UCSD-AML1 (cell line): ENCODE data around the gene COMT.
"Not testable (repeated sequence)": the region's sequence is repeated elsewhere in the genome, so short reads cannot be mapped to it uniquely, and the experiment has no call there.

ENCODE experiments used
- DNase-seq: peaks from one replicate; lab custom pipeline; 2025; ENCODE audit not compliant: unreplicated experiment; lab: John Stamatoyannopoulos, UW

Gene COMT

DNA sequence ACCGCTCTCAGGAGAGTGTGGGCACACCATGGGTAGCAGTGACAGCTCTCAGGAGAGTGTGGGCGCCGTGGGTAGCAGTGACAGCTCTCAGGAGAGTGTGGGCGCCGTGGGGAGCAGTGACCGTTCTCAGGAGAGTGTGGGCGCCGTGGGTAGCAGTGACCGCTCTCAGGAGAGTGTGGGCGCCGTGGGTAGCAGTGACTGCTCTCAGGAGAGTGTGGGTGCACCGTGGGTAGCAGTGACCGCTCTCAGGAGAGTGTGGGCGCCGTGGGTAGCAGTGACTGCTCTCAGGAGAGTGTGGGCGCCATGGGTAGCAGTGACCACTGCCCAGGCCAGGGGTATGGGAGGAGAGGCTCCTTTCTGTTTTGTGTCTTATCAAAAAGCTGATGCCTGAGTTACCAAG lies 33.7 kb upstream of the COMT start:
- not testable (repeated sequence) for DNase-seq

GRCh38 chr22:19909350-19910179 lies 32.0 kb upstream of the COMT start:
- peak; percentile 71 for DNase-seq

- DNase-seq = no peak
Measured at GRCh38 chr22:19910180-19910744, 31.3 kb upstream of the COMT start.

GRCh38 chr22:19911540-19912270 lies 29.9 kb upstream of the COMT start:
- DNase-seq = no peak

DNA sequence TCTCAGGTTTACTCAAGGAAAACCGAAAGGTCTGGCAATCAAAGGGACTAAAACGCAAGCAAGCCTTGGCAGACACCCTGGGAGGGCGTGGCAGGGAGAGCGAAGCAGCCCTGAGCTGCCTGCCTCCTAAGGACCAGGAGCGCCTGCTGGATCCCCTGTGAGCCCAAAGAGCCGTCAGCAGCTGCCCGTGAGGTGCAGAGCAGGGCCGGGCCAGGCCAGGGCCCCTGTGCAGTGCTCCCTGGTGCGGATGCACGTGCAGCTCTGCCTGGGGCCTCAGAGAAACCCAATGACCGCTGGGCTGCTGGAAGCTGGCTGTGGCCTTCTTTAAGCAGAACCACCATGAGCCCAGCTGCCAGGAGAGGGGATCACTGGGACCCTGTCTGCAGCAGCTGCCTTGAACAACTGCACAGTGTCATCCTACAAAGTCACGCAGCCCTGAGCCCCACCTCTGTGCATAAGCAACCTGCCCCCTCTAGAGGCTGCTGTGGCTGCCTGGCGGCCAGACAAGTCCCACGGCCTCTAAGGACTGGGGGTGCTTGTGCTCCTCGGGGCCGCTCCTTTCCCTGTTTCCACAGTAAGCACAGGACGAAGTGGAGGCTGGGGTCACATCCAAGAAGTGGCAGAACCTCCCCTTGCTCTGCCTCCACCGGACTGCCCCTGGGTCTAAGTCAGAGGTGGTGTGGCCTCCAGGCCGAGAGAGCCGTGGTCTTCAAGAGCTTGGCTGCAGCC lies 29.1 kb upstream of the COMT start:
- DNase-seq = no peak

DNA sequence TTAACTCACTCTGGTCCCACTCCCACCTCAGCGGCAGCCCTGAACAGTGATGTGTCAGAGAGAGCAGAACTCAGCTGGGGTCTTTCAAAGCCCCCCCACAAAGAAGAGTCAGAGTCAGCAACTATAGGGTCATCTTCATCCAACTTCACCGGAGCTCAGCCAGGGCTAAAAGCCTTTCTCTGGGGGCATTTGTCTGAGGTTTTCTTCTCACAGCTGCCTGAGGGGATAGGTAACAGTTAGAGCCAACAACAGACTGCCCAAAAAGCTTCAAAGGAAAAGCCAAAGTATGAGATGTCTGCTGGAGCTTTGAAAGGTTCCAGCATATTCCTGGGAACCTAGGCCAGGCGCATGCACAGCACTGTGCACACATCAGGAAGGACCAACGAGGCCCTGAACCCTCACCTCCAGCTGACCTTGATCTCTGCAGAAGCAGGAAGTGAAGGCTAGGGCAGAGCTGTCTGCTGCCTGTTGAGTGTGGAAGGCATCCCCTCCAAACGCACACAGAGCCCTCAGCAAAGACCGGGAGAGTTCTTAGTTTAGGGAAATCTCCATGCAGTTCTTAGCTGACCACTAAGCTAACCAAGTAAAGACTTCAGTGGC lies 28.1 kb upstream of the COMT start:
- DNase-seq = no peak

- no peak for DNase-seq
Measured at GRCh38 chr22:19914201-19914943, 27.2 kb upstream of the COMT start.

- DNase-seq = no peak
Measured at GRCh38 chr22:19915287-19915954, 26.2 kb upstream of the COMT start.

DNA sequence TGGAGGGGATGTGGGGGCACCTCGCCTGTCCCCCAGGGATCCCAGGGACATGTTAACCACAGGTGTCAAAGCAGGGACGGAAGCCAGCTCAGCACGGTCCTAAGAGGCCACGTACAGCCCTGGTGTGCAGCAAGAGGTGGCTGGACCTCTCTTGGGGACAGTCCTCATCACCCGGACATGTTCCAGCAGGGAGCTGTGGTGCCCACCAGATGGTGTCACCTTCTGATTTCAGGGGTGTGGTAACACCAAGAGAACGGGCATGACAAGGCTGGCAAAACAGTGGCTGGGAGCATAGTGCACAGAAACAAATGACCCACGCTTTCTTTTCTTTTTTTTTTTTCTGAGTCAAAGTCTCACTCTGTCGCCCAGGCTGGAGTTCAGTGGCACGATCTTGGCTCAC lies 25.6 kb upstream of the COMT start:
- no peak for DNase-seq

DNA sequence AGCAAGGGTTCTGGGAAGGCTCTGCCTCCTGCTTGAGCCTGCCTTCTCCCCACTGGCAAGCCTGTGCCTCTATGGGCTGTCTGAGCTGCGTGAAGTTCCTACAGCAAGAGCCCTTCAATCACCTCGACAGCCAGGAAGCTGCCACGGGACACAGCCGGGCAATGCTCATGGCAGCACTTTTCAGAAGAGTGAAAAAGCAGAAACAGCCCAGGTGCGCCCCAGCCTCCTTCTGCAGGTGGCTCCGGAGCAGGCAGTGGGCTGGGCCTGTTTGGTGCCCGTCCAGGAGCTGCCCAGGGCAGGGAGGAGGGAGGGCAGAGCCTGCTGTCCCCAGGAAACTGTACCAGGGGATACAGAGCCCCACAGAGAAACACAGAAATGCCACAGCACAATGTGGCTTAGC lies 24.6 kb upstream of the COMT start:
- DNase-seq = no peak

DNA sequence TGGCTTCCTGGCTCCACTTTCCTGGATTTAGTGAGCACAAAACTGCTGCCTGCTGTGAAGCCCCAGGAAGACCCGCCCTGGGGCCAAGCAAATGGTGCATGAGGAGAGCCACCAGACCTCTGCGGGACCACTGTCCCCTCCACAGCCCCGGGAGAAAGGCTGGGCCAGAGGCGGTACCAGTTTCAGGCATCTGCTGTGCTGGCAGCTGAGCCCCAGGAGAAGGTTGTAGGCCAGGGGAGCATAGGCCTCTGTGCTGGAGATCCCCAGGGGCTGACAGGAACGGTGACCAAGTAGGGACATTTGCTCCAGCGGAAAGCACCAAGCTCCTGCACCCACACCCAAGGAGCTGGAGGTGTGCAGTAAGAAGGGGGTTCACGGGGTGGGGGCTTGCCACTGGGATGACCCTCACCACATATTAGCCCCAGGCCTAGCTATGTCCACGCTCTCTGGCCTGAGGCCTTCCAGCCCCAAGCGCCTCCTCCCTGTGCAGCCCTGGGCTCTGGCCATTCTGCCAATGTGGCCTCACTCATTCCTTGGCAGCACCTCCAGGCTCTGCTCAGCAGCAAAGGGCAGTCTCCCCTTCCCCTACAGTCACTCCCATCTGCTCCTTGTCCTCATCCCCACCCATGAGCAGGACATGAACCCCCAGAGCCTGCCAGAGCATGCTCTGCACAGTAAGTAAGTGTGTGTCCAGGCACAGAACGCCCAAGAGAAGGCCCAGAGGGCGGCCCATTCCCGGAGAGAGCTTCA lies 24.0 kb upstream of the COMT start:
- no peak for DNase-seq

- DNase-seq = no peak
Measured at GRCh38 chr22:19918332-19919106, 23.1 kb upstream of the COMT start.

DNA sequence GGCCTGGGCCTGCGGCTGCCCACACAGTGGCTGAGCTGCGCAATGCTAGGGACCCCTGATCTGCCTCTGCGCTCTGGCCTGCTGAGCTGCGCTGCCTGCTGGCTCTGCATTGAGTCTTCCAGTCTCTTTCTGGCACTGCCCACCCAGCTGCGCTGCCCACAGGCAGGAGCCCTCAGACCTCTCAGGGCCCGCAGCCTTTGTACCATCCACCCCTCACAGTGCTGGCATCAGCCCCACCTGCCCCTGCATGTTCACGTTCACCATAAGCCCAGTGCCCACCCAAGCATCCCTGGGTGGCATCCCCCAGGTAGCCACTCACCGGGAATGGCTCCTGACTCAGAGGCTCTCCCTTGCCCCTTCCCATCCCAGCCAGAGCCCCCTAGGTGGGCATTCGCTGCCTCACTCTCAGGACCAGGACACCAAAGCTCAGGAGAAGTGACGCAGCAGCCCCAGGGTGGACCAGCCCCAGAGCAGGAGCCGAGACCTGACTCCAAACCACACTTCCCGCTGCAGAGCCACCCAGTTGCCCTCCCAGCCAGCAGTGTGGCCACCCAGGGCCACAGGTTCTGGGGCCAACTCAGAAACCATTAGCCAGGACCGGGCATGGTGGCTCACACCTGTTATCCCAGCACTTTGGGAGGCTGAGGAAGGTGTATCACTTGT lies 21.7 kb upstream of the COMT start:
- DNase-seq = no peak

DNA sequence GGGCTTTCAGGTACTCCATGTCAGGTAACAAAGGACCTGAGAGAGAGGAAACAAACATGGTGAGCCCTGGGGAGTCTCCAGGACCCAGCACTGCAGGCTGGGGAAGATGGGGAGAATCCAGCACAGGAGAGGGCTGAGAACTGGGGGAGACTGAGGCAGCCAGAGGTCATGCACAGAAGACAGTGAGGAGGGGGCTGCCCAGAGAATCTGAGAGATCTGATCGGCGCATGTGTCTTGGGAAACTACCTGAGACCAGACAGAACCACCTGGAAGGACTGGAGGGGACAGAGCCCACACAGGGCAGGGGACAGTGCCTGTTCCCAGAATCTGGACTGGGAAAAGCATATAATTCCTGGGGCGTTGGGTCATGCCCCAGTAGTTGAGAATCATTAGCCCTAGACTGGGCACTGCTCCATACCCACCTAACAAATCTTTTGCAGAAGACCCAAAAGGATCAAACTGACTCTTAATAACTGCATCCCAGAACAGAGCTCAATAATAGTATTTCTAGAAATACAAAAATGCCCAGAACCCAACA lies 20.0 kb upstream of the COMT start:
- DNase-seq = no peak

DNA sequence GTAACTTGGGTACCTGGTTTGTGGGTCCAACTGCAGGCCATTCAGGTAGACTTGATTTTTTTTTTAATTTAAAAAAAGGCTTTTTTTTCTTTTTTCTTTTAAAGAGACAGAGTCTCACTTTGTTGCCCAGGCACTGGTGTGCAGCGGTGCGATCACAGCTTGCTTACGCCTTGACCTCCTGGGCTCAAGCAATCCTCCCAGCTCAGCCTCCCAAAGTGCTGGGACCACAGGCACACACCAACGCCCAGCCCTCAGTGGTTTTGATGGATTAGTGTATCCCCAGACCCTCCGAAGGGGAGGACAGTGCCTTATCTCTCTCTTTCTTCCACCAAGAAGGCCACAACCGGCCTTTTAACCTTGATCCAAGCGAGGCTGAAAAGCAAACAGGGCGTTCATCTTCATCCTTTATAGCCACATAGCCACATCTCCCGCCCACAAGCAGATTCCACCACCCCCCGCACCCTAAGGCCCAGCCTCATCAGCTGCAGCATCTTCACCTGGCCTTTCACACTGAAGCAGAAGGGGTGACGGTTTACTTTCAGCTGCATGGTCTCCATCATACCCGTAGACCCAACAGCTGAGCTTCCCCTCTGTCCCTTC lies 17.6 kb upstream of the COMT start:
- DNase-seq = no peak

- not testable (repeated sequence) for DNase-seq
Measured at GRCh38 chr22:19926028-19926427, 15.5 kb upstream of the COMT start.

- DNase-seq = no peak
Measured at GRCh38 chr22:19927696-19928095, 13.9 kb upstream of the COMT start.
